GM21529 (cell line): ENCODE measurements around the gene UBL5.
"Not testable (repeated sequence)": the region's sequence is repeated elsewhere in the genome, so short reads cannot be mapped to it uniquely, and the experiment has no call there.

Experiments
- ATAC-seq: cut with Tn5 transposase; IDR thresholded peaks from one replicate; pipeline ENCODE4 v1.9.1; 2021; ENCODE audit not compliant: unreplicated experiment

The UBL5 gene

DNA sequence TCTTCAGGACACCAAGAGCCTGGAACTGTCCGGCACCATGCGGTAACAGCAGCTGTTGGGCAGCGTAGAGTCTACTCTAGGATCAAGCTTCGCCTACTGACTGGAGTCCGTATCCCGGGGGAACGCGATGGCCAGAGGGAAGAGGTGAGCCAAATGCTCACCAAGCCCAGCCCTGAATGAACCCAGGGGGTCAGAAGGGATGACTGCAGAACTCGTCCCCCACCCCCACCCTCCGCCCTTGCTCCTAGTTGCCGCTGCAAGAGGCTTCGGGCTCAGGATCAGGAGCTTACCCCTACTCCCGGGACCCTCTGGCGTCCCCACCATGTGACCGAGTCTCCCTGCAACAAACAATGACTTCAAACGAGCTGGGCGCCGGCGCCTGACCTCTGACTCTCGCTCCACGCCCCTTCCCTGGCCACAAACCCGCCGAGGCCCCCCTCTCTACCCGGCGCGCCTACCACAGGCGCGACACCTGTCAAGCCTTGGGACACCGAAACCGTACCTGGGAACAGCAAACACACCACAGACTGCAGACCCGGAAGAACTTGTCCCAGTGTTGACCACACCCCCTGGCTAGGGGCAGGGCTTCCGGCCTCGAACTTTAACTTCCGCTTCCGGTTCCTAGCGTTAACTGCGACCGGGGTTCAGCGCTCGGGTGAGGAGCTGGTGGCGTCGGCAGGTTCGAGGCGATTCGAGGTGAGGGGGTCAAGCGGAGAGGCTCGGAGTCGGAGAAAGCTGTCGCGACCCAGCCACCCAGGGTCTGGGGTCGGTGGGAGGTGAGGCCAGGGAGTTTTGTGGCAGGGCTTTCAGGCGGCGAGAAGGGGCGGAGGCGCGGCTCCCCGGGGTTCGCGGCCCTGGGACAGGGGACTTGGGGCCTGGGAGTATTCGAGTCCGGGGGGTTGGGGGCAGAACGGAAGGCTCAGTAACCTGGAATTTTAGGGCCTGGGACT is at the start of gene UBL5:
UBL5 (plus strand) TSS at position 630 of the 950 bp plus-strand sequence. CDS start 420 bp downstream, outside the sequence.
- ATAC-seq, result peak; percentile 85

GRCh38 chr19:9782338-9782737 is 45.4 kb upstream of the UBL5 start:
- no peak for ATAC-seq

GRCh38 chr19:9784163-9784496 is 43.6 kb upstream of the UBL5 start:
- ATAC-seq, result not testable (repeated sequence)

GRCh38 chr19:9785367-9786331 is 42.1 kb upstream of the UBL5 start:
- peak; percentile 67 for ATAC-seq

- ATAC-seq, result no peak
Observed at GRCh38 chr19:9786342-9786741, 41.4 kb upstream of the UBL5 start.

DNA sequence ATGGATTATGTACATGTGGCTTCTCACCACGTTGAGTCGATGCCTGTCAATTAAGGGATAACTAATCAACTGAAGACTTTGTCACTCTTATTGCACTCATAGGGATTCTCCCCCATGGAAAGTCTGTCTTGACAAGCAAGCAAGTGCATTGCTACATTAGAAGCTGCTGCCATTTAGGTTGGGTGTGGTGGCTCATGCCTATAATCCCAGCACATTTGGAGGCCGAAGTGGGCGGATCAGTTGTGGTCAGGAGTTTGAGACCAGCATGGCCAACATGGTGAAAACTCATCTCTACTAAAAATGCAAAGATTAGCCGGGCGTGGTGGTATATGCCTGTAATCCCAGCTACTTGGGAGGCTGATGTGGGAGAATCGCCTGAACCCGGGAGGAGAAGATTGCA is 40.9 kb upstream of the UBL5 start:
- no peak for ATAC-seq

- ATAC-seq, result not testable (repeated sequence)
Observed at GRCh38 chr19:9788604-9789003, 39.1 kb upstream of the UBL5 start.

- ATAC-seq, result no peak
Observed at GRCh38 chr19:9789066-9789465, 38.7 kb upstream of the UBL5 start.

DNA sequence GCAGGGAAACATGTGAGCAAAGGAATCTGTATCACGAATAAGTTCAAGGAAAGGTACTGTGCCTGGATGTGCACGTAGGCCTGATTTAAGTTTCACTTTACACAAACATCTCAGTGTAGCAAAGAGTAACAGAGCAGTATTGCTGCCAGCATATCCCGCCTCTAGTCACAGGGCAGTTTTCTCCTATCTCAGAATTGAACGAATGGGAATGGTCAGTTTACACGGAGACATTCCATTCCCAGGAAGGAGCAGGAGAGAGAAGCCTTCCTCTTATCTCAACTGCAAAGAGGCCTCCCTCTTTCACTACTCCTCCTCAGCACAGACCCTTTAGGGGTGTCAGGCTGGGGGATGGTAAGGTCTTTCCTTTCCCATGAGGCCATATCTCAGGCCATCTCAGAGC is 38.1 kb upstream of the UBL5 start:
- not testable (repeated sequence) for ATAC-seq

DNA sequence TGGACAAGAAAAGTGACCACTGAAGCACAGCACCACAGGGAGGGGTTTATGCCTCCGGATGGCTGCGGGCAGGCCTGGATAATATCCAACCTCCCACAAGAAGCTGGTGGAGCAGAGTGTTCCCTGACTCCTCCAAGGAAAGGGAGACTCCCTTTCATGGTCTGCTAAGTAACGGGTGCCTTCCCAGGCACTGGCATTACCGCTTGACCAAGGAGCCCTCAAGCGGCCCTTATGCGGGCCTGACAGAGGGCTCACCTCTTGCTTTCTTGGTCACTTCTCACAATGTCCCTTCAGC is 36.7 kb upstream of the UBL5 start:
- not testable (repeated sequence) for ATAC-seq

DNA sequence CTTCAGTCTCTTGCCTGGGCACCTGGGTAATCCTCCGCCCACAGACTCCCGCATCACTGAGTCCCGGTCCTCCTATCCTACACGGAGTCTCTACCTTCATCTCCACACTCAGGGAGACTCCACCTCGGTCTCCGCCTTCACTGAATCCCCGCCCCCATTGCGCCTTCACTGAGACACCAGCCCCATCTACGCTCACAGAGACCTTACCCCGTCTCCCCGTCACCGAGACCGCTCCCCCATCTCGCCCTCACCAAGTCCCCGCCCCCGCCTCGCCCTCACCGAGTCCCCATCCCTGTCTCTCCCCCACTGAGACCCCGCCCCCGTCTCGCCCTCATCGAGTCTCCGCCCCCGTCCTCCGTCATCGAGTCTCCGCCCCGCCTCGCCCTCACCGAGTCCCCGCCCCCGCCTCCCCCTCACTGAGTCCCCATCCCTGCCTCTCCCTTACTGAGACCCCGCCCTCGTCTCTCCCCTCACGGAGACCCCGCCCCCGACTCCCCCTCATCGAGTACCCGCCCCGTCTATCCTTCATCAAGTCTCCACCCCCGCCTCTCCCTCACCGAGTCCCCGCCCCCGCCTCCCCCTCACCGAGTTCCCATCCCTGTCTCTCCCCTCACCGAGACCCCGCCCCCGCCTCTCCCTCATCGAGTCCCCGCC is 36.0 kb upstream of the UBL5 start:
- ATAC-seq, result peak; percentile 42

DNA sequence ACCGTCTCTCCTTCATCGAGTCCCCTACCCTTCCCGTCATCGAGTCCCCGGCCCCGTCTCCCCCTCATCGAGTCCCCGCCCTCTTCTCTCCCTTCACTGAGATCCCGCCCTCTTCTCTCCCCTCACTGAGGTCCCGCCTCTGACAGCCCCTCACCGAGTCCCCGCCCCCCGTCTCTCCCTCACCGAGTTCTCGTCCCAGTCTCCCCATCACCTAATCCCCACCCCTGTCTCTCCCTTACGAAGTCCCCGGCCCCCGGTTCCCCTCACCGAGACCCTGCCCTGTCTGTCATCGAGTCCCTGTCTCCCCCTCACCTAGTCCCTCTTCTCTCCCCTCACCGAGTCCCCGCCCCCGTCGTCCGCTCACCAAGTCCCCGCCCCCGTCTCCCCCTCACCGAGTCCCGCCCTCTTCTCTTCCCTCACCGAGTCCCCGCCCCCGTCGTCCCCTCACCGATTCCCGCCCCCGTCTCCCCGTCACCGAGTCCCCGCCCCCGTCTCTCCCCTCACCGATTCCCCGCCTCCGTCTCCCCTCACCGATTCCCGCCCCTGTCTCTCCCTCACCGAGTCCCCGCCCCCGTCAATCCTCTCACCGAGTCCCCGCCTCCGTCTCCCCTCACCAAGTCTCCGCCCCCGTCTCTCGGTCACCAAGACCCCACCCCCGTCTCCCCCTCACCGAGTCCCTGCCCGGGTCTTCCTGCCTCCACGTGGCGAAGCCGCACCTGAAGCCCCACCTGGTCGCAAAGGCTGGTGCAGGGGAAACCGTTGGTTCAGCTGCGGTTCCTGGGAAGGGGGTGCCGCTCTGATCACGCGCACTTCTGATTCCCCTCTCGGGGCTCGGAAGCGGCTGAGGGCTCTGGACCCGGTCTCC is 35.3 kb upstream of the UBL5 start:
- ATAC-seq, result peak; percentile 38

DNA sequence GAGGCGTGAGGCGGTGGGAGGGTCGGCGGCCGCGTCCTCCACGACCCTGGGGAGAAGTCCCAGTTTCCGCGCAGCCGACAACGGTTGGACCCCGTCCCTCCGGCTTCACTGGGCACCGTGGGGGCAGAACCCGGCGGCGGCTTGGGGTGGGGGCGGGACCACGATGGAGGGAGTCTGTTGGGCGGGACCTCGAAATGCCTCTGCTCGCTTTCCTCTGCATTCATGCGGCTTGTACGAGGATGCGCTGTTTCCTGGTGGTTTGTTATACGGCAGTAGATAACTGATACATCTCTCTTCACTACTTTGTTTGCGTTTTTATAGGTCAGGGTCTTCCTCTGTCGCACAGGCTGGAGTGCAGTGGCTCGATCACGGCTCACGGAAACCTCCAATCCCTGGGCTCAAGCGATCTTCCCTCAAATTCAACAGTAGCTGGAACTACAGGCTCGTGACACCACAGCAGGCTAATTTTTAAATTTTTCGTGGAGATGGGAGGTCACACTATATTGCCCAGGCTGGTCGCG is 34.6 kb upstream of the UBL5 start:
- ATAC-seq, result peak; percentile 9

- ATAC-seq, result peak; percentile 40
Observed at GRCh38 chr19:9796113-9796773, 31.5 kb upstream of the UBL5 start.

DNA sequence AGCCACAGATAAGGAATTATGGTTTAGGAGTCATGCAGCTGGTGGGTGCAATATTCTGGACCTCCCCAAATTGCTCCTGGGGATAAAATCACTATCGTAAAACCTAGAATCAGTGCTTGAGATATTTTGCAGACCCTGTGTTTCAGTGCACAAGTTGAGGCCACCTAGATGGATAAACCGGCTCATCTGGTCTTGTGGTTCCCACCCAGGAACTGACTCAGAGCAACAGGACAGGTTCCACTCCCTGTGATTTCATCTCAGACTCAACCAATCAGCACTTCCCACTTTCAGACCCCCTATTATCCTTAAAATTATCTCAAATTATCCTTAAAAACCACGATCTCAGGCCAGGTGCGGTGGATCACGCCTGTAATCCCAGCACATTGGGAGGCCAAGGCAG is 29.8 kb upstream of the UBL5 start:
- ATAC-seq, result no peak

DNA sequence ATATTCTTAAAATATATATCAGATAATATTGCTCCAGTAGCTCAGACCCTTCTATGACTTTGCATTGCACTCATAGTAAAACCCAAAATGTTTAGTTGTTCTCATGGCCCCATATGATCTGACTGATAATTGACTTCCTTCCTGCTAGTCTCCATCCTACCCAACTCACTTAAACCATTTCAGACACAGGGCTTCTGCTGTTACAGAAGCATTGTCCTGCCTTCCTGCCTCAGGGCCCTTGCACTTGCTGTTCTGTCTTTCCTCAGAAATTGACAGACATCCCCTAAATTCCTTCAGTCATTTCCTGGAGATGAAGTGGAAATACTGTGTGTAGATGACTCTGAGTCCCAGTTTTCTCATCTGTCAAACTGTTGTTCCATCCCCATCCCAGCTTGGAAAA is 28.6 kb upstream of the UBL5 start:
- ATAC-seq, result no peak

DNA sequence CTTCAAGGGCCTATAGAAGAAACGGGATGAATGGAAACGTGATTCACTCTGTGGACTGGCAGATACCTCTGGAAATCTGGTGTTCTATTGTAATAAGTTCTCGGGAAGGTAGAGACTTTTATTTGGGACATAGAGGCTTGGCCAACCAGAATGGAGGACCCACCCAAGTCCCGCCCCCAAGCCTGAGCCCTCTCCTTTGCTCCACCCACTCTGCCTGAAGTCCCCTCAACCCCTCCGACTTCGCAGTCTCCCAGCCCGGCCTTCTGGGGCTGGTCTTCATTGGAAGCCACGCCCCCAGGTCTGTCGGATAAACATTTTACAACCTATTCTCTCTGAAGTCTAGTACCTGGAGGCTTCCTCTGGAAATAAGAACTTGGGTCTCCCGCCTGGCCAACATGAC is 25.7 kb upstream of the UBL5 start:
- no peak for ATAC-seq

GRCh38 chr19:9806803-9807202 is 20.9 kb upstream of the UBL5 start:
- no peak for ATAC-seq
